GM23338 (cell line): Measurements from ENCODE around the gene CENPP. TPM values are rescaled to one million over a fixed set of nuclear protein-coding genes. Genes with fewer than 3 reads are reported as not detected.

Source experiments
- ATAC-seq: fragments of 200-7000 bp; cut with Tn5 transposase; 3 replicates; pipeline ENCODE4 v1.9.1; 2020
- DNase-seq: peaks from one replicate; pipeline ENCODE4 v3.0.0-alpha.2; 2015; ENCODE audit warnings: low spot score
- H2AFZ ChIP-seq: fragments of 200-600 bp; sonication (generic); 2 replicates; pipeline ENCODE4 v1.8.0; 2016; ENCODE audit warnings: antibody characterized with exemption, mild to moderate bottlenecking, moderate library complexity
- H3F3A ChIP-seq: fragments of 200-600 bp; sonication (generic); replicated peaks from 2 replicates; pipeline ENCODE4 v1.8.0; 2017; ENCODE audit warnings: antibody characterized with exemption, mixed run types, low read depth
- H3K27ac ChIP-seq: fragments of 200-600 bp; sonication (generic); 2 replicates; pipeline ENCODE4 v1.6.1; 2016; ENCODE audit warnings: low read depth
- H3K27me3 ChIP-seq: fragments of 200-600 bp; sonication (generic); 2 replicates; pipeline ENCODE4 v1.8.0; 2016; ENCODE audit warnings: mild to moderate bottlenecking, mixed run types, moderate library complexity; ENCODE audit not compliant: insufficient read depth
- H3K36me3 ChIP-seq: fragments of 200-600 bp; sonication (generic); 2 replicates; pipeline ENCODE4 v1.8.0; 2016; ENCODE audit warnings: mild to moderate bottlenecking; ENCODE audit not compliant: insufficient read depth
- H3K4me1 ChIP-seq: fragments of 200-600 bp; sonication (generic); 2 replicates; pipeline ENCODE4 v1.8.0; 2016; ENCODE audit warnings: mild to moderate bottlenecking, moderate library complexity; ENCODE audit not compliant: insufficient read depth
- H3K4me2 ChIP-seq: fragments of 200-600 bp; sonication (generic); 2 replicates; pipeline ENCODE4 v1.7.1; 2017; ENCODE audit warnings: mixed run types
- H3K4me3 ChIP-seq: fragments of 200-600 bp; sonication (generic); 2 replicates; pipeline ENCODE4 v1.6.1; 2016; ENCODE audit warnings: mixed run types
- H3K79me2 ChIP-seq: fragments of 200-600 bp; sonication (generic); replicated peaks from 2 replicates; pipeline ENCODE4 v1.8.0; 2017; ENCODE audit warnings: mild to moderate bottlenecking; ENCODE audit not compliant: insufficient read depth
- H3K9me2 ChIP-seq: fragments of 200-600 bp; sonication (generic); 2 replicates; pipeline ENCODE4 v1.8.0; 2017; ENCODE audit not compliant: insufficient read depth
- H4K20me1 ChIP-seq: fragments of 200-600 bp; sonication (generic); replicated peaks from 2 replicates; pipeline ENCODE4 v1.8.0; 2017; ENCODE audit warnings: mild to moderate bottlenecking; ENCODE audit not compliant: insufficient read depth
- H3K27ac Mint-ChIP-seq: 2 replicates; pipeline ENCODE4 v1.8.0; 2020; ENCODE audit warnings: inconsistent platforms, mild to moderate bottlenecking, moderate library complexity, mixed read lengths
- H3K27me3 Mint-ChIP-seq: 3 replicates; pipeline ENCODE4 v1.8.0; 2022; ENCODE audit warnings: low read depth, mild to moderate bottlenecking, moderate library complexity, mixed read lengths, inconsistent platforms; ENCODE audit not compliant: insufficient read depth, poor library complexity
- H3K36me3 Mint-ChIP-seq: 3 replicates; pipeline ENCODE4 v1.8.0; 2021; ENCODE audit warnings: low read depth, mild to moderate bottlenecking, inconsistent platforms, moderate library complexity, mixed read lengths
- H3K4me1 Mint-ChIP-seq: 3 replicates; pipeline ENCODE4 v1.8.0; 2020; ENCODE audit warnings: mild to moderate bottlenecking, inconsistent platforms, mixed read lengths
- H3K4me3 Mint-ChIP-seq: 3 replicates; pipeline ENCODE4 v1.8.0; 2021; ENCODE audit warnings: moderate library complexity, mild to moderate bottlenecking, inconsistent platforms, mixed read lengths
- H3K9me3 Mint-ChIP-seq: 3 replicates; pipeline ENCODE4 v1.8.0; 2020; ENCODE audit warnings: moderate library complexity, mild to moderate bottlenecking, inconsistent platforms, mixed read lengths
- CREB1 ChIP-seq: fragments of 250-450 bp; sonication (Bioruptor Pico); IDR thresholded peaks from 2 replicates; pipeline ENCODE4 v1.5.0; 2020; ENCODE audit warnings: low read depth, mild to moderate bottlenecking, moderate library complexity
- CTCF ChIP-seq, 2 experiments: fragments of 200-600 bp in 1 of 2; sonication (generic) in 1 of 2; conservative IDR thresholded peaks; 2 replicates each; pipeline versions ENCODE4 v1.5.1 to v1.6.1; 2016 to 2017; ENCODE audit warnings: antibody characterized with exemption in 2 of 2, low read depth in 2 of 2, mild to moderate bottlenecking in 2 of 2, moderate library complexity in 1 of 2
- EZH2 ChIP-seq: fragments of 200-600 bp; sonication (generic); IDR thresholded peaks from one replicate; pipeline ENCODE4 v1.8.0; 2017; ENCODE audit warnings: antibody characterized with exemption, mild to moderate bottlenecking, low read depth; ENCODE audit not compliant: unreplicated experiment
- EZH2phosphoT487 ChIP-seq: fragments of 200-600 bp; sonication (generic); IDR thresholded peaks from one replicate; pipeline ENCODE4 v1.8.1; 2018; ENCODE audit warnings: antibody characterized with exemption; ENCODE audit not compliant: unreplicated experiment
- JUNB ChIP-seq: IDR thresholded peaks from one replicate; pipeline ENCODE4 v1.6.1; 2016; ENCODE audit warnings: antibody characterized with exemption; ENCODE audit not compliant: unreplicated experiment
- NANOG ChIP-seq: IDR thresholded peaks from 2 replicates; pipeline ENCODE4 v1.6.1; 2016; ENCODE audit warnings: antibody characterized with exemption, borderline replicate concordance
- POLR2AphosphoS5 ChIP-seq: IDR thresholded peaks from 2 replicates; pipeline ENCODE4 v1.6.1; 2016; ENCODE audit warnings: antibody characterized with exemption, low read depth
- ZNF462 ChIP-seq: fragments of 250-450 bp; sonication (Bioruptor Pico); IDR thresholded peaks from 2 replicates; pipeline ENCODE4 v1.5.0; 2020; ENCODE audit warnings: mild to moderate bottlenecking, moderate library complexity
- polyA plus RNA-seq: library from polyadenylated mRNA; unstranded; fragments of >200 nt; fragmentation: Nextera tagmentation; extraction: Ambion mirVana; gene quantifications from 2 replicates; pipeline ENCODE4 v1.2.1, GENCODE V29; 2016
- total RNA-seq: library from RNA; depleted of rRNA; stranded (reverse); fragments of >200 nt; shearing (Covaris generic); gene quantifications from 2 replicates; pipeline ENCODE4 v1.2.3, GENCODE V29; 2014

CENPP gene
- total and polyA plus RNA-seq, 2 experiments from 2014 or later: 11.0 to 12.6 TPM

- no peak for TF ChIP-seq ZNF462 (CRISPR knock-in tag)
- TF ChIP-seq NANOG: no peak
- no peak for TF ChIP-seq POLR2AphosphoS5
- no peak for TF ChIP-seq EZH2
- TF ChIP-seq JUNB: no peak
Measured at GRCh38 chr9:92518199-92518598, 192.4 kb downstream of the CENPP start (continued).

- Histone ChIP-seq H3K27me3 (no peaks in the 10 kb centered on the region), H4K20me1 (no peaks in the 10 kb centered on the region), H3F3A (no peaks in the 10 kb centered on the region), H3K4me1 (peaks cover 7% of the 10 kb centered on the region; the same call in 1 of the 2 replicates), H3K27ac (no peak overlapping the region), H3K79me2 (no peaks in the 10 kb centered on the region), H3K9me2 (no peaks in the 10 kb centered on the region), H3K4me2 (no peak overlapping the region), H2AFZ (no peak overlapping the region), H3K4me3 (no peak overlapping the region), H3K36me3 (no peaks in the 10 kb centered on the region)
- Mint-ChIP-seq H3K27me3 (peaks cover 6% of the 10 kb centered on the region), H3K36me3 (no peaks in the 10 kb centered on the region), H3K9me3 (no peaks in the 10 kb centered on the region), H3K4me3 (no peak overlapping the region), H3K27ac (no peak overlapping the region), H3K4me1 (peaks cover 6% of the 10 kb centered on the region; the same call in 2 of the 3 replicates)
- ATAC-seq: no peak
- no peak for DNase-seq
- TF ChIP-seq ZNF462 (CRISPR knock-in tag) (no peak), POLR2AphosphoS5 (no peak), EZH2phosphoT487 (no peak), CREB1 (CRISPR knock-in tag) (no peak), NANOG (no peak), JUNB (no peak), CTCF (conservative IDR thresholded peaks at IDR 0.05; ENCODE audit: low read depth in 2 of 2) (no peak)
Measured at GRCh38 chr9:92520837-92521236, 195.1 kb downstream of the CENPP start.
